Heart right ventricle (tissue), 16 donors: ENCODE data around the gene RAB8A. TPM values are rescaled to one million over a fixed set of nuclear protein-coding genes. Genes with fewer than 3 reads are reported as not detected.

ENCODE experiments used
- ATAC-seq, 8 donors: fragments of 200-7000 bp; cut with Tn5 transposase; one replicate each; pipeline ENCODE4 v1.9.1; 2020; ENCODE audit warnings: mild to moderate bottlenecking in 8 of 8, moderate library complexity in 8 of 8, moderate number of reproducible peaks in 1 of 8
- DNase-seq, 2 donors: peaks; one replicate each; pipeline ENCODE4 v3.0.0-alpha.2; 2020
- H3K27ac ChIP-seq, 10 donors: fragments of 200-600 bp; sonication (generic) in 2 of 10; one replicate each; pipeline versions ENCODE4 v1.5.0 to v1.8.0; 2020 to 2022; ENCODE audit warnings: mild to moderate bottlenecking in 3 of 10
- H3K27me3 ChIP-seq, 7 donors: fragments of 200-600 bp; one replicate each; pipeline ENCODE4 v1.8.0; 2021 to 2022; ENCODE audit warnings: mild to moderate bottlenecking in 2 of 7
- H3K36me3 ChIP-seq, 9 donors: fragments of 200-600 bp; sonication (generic) in 1 of 9; one replicate each; pipeline versions ENCODE4 v1.5.0 to v1.8.0; 2020 to 2022; ENCODE audit warnings: mild to moderate bottlenecking in 2 of 9
- H3K4me1 ChIP-seq, 9 donors: fragments of 200-600 bp; sonication (generic) in 1 of 9; one replicate each; pipeline versions ENCODE4 v1.5.0 to v1.8.0; 2020 to 2022; ENCODE audit warnings: mild to moderate bottlenecking in 4 of 9
- H3K4me3 ChIP-seq, 10 donors: fragments of 200-600 bp; sonication (generic) in 2 of 10; one replicate each; pipeline versions ENCODE4 v1.5.0 to v1.8.0; 2020 to 2022; ENCODE audit warnings: mild to moderate bottlenecking in 7 of 10, moderate library complexity in 2 of 10
- H3K9me3 ChIP-seq, 11 donors: fragments of 200-600 bp in 10 of 11; sonication (generic) in 2 of 11; one replicate each; pipeline versions ENCODE4 v1.5.0 to v1.8.0; 2013 to 2022; ENCODE audit warnings: mild to moderate bottlenecking in 2 of 11, control low read depth in 1 of 11, moderate library complexity in 1 of 11
- WGBS, 2 donors: extraction: QIAGEN DNeasy Blood & Tissue Kit; methylation state at CpG; one replicate each; pipeline ENCODE4 v1.1.7; 2013; ENCODE audit warnings: inconsistent platforms in 1 of 2; 5-methylcytosine and 5-hydroxymethylcytosine counted together
- intact Hi-C, 10 donors: fragments of 100-400 bp; cut with DNase I; formaldehyde crosslinking; loops; one replicate each; pipeline versions ENCODE4 v1.11.1 to v1.14.2; 2022
- polyA plus RNA-seq, 2 donors: library from polyadenylated mRNA; stranded (reverse); fragments of 200-250 nt; gene quantifications; one replicate each; pipeline ENCODE4 v1.2.3, GENCODE V29; 2013
- total RNA-seq, 10 donors: library from RNA; stranded (reverse); fragmentation: NEBNext Ultra II Directional in 3 of 10; extraction: Animal tissue kit (Norgen Biotek cat#: 25700) in 3 of 10; gene quantifications; one replicate each; pipeline versions ENCODE4 v1.2.1 to v1.2.4, GENCODE V29; 2021 to 2023
- TF ChIP-seq, protein P1 (sequence below), 9 donors: fragments of 200-600 bp; sonication (generic) in 2 of 9; IDR thresholded peaks; one replicate each; pipeline versions ENCODE4 v1.5.0 to v1.8.0; 2021 to 2022; ENCODE audit warnings: antibody characterized with exemption in 9 of 9, mild to moderate bottlenecking in 5 of 9, moderate library complexity in 1 of 9
- donor health status: Arrhythmogenic right ventricular cardiomyopathy.
- donor health status: ischemic (EF 13 %, LVEDD 7.1; RV severe dilation, severe dysfunction).
- donor health status: healthy with polysubstance abuse.
- donor health status: DM: no; HTN: yes; CAD: no.
- donor health status: DM: no; HTN: no; CAD: no.
- donor health status: ischemic (EF 25% LVEDD 6.9; RV normal size, moderate dysfunction).
- donor health status: ischemic (EF 25% LVEDD 5.7; RV mildly dilated, moderate dysfunction).
- donor health status: healthy.
- donor health status: DM: yes; HTN: yes; CAD: no.
- donor health status: Ischemic cardiomyopathy.
- donor health status: ischemic (EF 35%, LVEDD 5.7; RV mildly dilated, moderate dysfunction).
- donor health status: nonischemic (EF 11% LVEDD 7.7; RV severe dilation, severe dysfunction).
- donor health status: DM: yes; HTN: yes; CAD: no.
- donor health status: PGD.
- donor health status: ischemic (EF 29% LVEDD 5.4; RV normal size, mild dysfunction).
- donor health status: nonischemic (EF 23%, LVEDD 6.1; RV moderate dilation, normal function).

The RAB8A gene
- total and polyA plus RNA-seq, 12 donors = 12.1 to 47.4 (median 19.5) TPM

DNA sequence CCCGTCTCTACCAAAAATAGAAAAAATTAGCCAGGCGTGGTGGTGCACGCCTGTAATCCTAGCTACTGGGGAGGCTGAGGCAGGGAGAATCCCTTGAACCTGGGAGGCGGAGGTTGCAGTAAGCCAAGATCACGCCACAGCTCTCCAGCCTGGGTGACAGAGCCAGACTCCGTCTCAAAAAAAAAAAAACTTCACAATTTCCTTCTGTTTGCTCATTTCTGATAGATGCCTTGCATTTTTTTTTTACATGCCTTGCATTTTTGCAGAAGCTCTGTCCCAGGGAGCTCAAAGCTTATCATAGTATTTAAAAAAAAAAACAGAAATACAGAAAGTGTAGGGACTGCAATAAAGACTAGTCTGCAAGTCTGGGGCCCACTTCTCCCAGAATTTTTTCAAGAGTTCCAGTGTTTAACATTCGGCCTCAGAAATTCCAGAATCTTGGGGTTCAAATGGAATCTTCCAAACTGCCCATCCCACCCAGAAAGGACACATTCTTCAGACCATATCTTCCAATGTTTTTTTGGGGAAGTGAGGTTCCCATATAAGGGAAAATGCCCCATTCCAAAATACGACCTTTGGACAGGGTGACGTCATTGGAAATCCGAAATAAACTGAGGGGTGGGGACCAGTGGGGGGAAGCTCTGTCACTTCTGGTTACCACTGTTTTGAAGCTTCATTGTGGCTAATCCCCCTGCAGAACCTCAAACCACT, 17.2 kb upstream of the RAB8A start:
- intact Hi-C loops = no loop called here

DNA sequence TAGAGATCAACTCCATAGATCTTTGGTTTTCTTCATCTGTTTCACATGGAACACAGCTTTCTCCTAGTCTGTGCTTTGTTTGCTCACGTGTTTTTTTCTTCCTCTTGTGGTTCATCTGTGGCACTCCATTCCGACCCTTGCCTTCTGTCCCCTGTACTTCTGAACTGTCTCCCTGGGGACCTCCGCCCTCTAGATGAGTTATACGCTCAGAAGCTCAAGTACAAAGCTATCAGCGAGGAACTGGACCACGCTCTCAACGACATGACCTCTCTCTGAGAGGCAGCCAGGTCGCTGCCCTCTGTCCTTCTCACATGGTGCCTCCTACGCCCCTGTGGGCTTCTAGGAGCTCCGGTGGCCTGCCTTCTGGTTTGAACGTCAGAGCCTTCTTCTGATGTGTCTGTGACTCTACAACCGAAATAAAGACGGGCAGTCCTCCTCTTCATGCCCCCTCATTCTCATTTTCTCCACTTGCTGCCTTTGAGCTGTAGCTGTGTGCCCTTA, 16.6 kb upstream of the RAB8A start:
- Histone ChIP-seq H3K36me3 (peaks cover 0 to 100% (median 75%) of the 10 kb centered on the region in 9 donors), H3K27ac (peak overlapping the region in 4 of 10 donors; percentile 29 to 52 (median 37)), H3K27me3 (no peaks in the 10 kb centered on the region), H3K9me3 (no peaks in the 10 kb centered on the region), H3K4me3 (no peak overlapping the region), H3K4me1 (peaks cover 0 to 14% (median 0%) of the 10 kb centered on the region in 9 donors)
- intact Hi-C loops = no loop called here
- TF ChIP-seq, protein P1, sequence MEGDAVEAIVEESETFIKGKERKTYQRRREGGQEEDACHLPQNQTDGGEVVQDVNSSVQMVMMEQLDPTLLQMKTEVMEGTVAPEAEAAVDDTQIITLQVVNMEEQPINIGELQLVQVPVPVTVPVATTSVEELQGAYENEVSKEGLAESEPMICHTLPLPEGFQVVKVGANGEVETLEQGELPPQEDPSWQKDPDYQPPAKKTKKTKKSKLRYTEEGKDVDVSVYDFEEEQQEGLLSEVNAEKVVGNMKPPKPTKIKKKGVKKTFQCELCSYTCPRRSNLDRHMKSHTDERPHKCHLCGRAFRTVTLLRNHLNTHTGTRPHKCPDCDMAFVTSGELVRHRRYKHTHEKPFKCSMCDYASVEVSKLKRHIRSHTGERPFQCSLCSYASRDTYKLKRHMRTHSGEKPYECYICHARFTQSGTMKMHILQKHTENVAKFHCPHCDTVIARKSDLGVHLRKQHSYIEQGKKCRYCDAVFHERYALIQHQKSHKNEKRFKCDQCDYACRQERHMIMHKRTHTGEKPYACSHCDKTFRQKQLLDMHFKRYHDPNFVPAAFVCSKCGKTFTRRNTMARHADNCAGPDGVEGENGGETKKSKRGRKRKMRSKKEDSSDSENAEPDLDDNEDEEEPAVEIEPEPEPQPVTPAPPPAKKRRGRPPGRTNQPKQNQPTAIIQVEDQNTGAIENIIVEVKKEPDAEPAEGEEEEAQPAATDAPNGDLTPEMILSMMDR (IDR thresholded peaks at IDR 0.05) = no peak
- peak in 7 of 8 donors; percentile 29 to 69 (median 44) for ATAC-seq
- 71 to 73% methylated on average over 13 of the region's 13 CpGs for WGBS, 2 donors
- peak in 1 of 2 donors; percentile 29 for DNase-seq

More for the DNA sequence above, 17.2 kb upstream of the RAB8A start:
- peak overlapping the region in 4 of 10 donors; percentile 7 to 52 (median 31) for H3K27ac ChIP-seq
- ATAC-seq (peak in 3 of 8 donors; percentile 12 to 29 (median 24)), DNase-seq (no peak)
- H3K27me3 ChIP-seq = no peaks in the 10 kb centered on the region
- H3K9me3 ChIP-seq = no peaks in the 10 kb centered on the region
- no peak overlapping the region for H3K4me3 ChIP-seq
- WGBS, 2 donors = 79% methylated on average over 10 of the region's 10 CpGs
- H3K4me1 ChIP-seq = peaks cover 0 to 14% (median 0%) of the 10 kb centered on the region in 9 donors
- H3K36me3 ChIP-seq = peaks cover 0 to 100% (median 77%) of the 10 kb centered on the region in 9 donors
- TF ChIP-seq, protein P1 (IDR thresholded peaks at IDR 0.05) = no peak

DNA sequence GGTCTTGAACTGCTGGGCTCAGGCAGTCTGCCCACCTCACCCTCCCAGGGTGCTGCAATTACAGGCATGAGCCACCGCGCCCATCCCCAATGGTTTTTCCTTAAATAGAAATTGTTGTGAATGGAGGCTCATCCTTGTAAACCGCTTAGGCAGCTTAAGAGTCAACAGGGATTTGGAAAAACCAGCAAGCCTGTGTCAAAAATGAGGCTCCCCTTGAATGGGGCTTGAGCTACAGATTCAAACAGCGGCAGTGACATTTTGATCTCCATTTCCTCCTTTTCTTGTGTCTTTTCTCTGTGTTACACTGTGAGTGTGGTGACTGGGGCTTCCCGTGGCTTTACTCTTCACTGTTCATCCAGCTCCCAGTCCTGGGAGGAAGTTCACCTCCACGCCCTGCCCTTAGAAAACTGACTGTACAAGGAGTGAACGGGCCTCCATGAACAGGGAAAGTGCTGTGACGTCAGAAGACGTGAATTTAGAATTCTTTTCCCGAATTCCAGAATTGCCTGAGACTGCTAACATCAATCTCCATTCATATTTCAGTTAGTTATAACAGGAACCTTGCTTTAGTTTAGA, 15.3 kb upstream of the RAB8A start:
- Histone ChIP-seq H3K9me3 (no peaks in the 10 kb centered on the region), H3K27ac (no peak overlapping the region), H3K36me3 (peaks cover 0 to 100% (median 76%) of the 10 kb centered on the region in 9 donors), H3K4me1 (peaks cover 0 to 14% (median 0%) of the 10 kb centered on the region in 9 donors), H3K27me3 (no peaks in the 10 kb centered on the region), H3K4me3 (no peak overlapping the region)
- intact Hi-C loops = no loop called here
- ATAC-seq = no peak
- DNase-seq = no peak
- TF ChIP-seq, protein P1 (IDR thresholded peaks at IDR 0.05) = no peak
- 82 to 84% methylated on average over 10 of the region's 10 CpGs for WGBS, 2 donors

DNA sequence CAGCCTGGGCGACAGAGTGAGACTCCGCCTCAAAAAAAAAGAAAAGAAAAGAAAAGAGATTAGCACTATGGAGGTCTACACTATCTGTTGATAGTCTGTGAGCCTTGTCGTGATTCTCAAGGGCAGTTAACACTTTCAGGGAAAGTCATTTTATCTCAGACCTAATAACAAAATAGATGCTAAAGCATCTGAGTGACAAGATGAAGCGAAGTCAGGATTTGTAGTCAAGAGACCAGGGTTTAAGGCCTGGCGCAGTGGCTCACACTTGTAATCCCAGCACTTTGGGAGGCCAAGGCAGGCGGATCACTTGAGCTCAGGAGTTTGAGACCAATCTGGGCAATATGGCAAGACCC, 13.3 kb upstream of the RAB8A start:
- Histone ChIP-seq H3K27me3 (no peaks in the 10 kb centered on the region), H3K27ac (no peak overlapping the region), H3K4me3 (no peak overlapping the region), H3K4me1 (peaks cover 0 to 14% (median 0%) of the 10 kb centered on the region in 9 donors), H3K36me3 (peaks cover 0 to 100% (median 72%) of the 10 kb centered on the region in 9 donors), H3K9me3 (no peaks in the 10 kb centered on the region)
- intact Hi-C loops = no loop called here
- ATAC-seq (no peak), DNase-seq (no peak)
- TF ChIP-seq, protein P1 (IDR thresholded peaks at IDR 0.05) = no peak
- 84 to 89% methylated on average over 6 of the region's 6 CpGs for WGBS, 2 donors
